Measurements from ENCODE around the gene SYT17.

DNA sequence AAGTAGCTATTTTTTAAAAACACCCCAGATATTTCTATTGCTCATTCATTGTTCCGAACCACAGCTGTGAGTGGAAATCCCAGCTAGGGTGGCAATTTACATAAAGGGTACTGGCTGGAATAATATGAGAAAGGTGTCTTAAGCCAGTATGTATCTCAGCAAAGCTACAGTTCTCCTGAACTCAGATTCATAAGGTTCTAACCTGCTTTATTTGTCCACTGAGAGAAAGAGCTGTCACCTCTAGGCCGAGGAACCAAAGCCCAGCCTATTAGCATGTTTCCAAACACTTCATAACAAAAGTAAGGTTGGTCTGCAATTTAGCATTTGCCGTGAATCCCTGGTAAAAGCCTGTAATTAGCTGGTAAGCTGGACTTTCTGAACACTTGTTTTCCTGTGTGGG is 60.5 kb downstream of the SYT17 start:
- TF ChIP-seq EZH2 (IDR thresholded peaks at IDR 0.05) (no peak), POLR2AphosphoS5 (IDR thresholded peaks at IDR 0.05; ENCODE audit: borderline replicate concordance, low read depth, low read length) (no peak), FOXP2 (optimal IDR thresholded peaks at IDR 0.05; ENCODE audit: control extremely low read depth, extremely low read length, insufficient read depth) (no peak)

Data from SK-N-MC (cell line).